Duodenal mucosa (tissue), 2 donors: ENCODE data around the gene PTMS.

Experiments
- H3K27ac ChIP-seq: one replicate; pipeline ENCODE4 v1.7.0; 2013; ENCODE audit warnings: low read depth, low read length
- H3K27me3 ChIP-seq, 2 donors: one replicate each; pipeline ENCODE4 v1.7.0; 2013; ENCODE audit warnings: low read length in 2 of 2, control low read depth in 1 of 2; ENCODE audit not compliant: insufficient read depth in 2 of 2, control insufficient read depth in 1 of 2
- H3K36me3 ChIP-seq, 2 donors: one replicate each; pipeline ENCODE4 v1.7.0; 2013; ENCODE audit warnings: low read length in 2 of 2, control low read depth in 1 of 2; ENCODE audit not compliant: insufficient read depth in 2 of 2, control insufficient read depth in 1 of 2
- H3K4me1 ChIP-seq, 2 donors: one replicate each; pipeline ENCODE4 v1.7.0; 2013; ENCODE audit warnings: low read length in 2 of 2, control low read depth in 1 of 2; ENCODE audit not compliant: insufficient read depth in 2 of 2, control insufficient read depth in 1 of 2
- H3K4me3 ChIP-seq, 2 donors: one replicate each; pipeline ENCODE4 v1.7.0; 2013; ENCODE audit warnings: low read length in 2 of 2, low read depth in 1 of 2
- H3K9ac ChIP-seq, 2 donors: one replicate each; pipeline ENCODE4 v1.7.0; 2013; ENCODE audit warnings: low read length in 2 of 2, low read depth in 1 of 2
- H3K9me3 ChIP-seq, 2 donors: one replicate each; pipeline ENCODE4 v1.7.0; 2013; ENCODE audit warnings: low read length in 2 of 2, control low read depth in 1 of 2; ENCODE audit not compliant: control insufficient read depth in 1 of 2

Gene PTMS

DNA sequence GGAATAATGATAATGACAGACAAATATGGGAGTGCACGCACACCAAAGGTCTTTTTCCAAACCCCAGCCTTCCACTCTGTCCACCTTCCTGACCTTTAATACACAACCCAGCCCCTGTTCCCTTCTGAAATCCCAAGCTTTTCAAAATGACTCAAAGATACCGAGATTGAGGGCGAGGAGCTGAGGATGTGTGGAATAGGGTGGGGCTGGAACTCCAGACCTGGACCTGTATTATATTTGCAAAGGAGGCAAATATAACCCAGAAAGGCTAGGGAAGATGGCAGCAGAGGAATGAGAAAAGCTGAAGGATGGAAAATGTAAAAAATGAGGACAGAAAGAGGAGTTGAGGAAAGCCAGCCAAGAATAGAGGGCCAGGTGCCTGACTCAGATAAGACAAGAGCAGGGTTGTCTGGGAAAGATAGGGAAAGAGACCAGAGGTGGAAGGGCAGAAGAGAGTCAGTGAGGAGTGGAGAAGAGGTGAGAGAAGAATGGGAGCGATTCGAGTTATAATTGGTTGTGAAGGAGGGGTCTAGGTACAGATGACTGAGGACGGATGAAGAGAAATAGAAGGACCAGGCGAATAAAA, 1.0 kb upstream of the PTMS start:
- peak overlapping the region; percentile 74 for H3K27ac ChIP-seq
- H3K4me3 ChIP-seq, result peak overlapping the region; percentile 60 to 66
- H3K4me1 ChIP-seq, result peaks cover 36 to 38% of the 10 kb centered on the region in 2 donors
- H3K27me3 ChIP-seq, result no peaks in the 10 kb centered on the region
- H3K36me3 ChIP-seq, result peaks cover 0 to 3% of the 10 kb centered on the region in 2 donors
- no peaks in the 10 kb centered on the region for H3K9me3 ChIP-seq
- peak overlapping the region; percentile 27 to 59 for H3K9ac ChIP-seq

DNA sequence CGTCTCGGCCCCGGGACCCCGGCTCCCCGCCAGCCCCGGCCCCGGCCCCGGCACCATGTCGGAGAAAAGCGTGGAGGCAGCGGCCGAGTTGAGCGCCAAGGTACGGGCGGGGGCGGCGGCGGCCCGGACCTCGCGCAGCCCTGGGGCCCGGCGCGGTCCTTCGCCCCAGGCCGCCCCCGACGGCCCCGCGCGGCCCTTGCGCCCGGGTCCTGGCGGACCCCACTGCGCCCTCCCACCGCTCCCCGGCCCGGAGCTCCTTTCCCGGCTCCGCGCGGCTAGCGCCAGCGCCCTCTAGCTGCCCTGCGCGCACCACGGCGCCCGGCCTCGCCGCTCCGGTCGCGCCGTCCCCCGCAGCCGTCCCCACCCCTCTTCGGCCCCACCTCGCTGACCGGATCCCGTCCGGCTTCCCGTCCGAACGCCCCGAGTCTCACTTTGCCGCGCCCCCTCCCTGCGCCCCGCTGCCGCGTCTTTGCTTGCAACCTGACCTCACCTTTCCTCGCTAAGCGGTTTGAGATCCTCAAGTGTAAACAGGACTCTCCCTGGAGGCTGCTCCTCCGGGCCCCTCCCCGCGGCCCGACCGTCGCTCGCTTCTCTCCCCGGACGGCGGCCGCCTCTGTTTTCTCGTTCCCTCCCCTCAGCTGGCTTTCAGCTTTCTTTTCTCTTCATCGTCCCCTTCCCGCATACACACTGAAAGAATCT, 637 bp downstream of the PTMS start:
- Histone ChIP-seq H3K9me3 (no peaks in the 10 kb centered on the region), H3K36me3 (peaks cover 0 to 3% of the 10 kb centered on the region in 2 donors), H3K27ac (peak overlapping the region; percentile 74), H3K27me3 (no peaks in the 10 kb centered on the region), H3K9ac (peak overlapping the region; percentile 45 to 57), H3K4me3 (peak overlapping the region; percentile 68 to 76), H3K4me1 (peaks cover 37 to 42% of the 10 kb centered on the region in 2 donors)

DNA sequence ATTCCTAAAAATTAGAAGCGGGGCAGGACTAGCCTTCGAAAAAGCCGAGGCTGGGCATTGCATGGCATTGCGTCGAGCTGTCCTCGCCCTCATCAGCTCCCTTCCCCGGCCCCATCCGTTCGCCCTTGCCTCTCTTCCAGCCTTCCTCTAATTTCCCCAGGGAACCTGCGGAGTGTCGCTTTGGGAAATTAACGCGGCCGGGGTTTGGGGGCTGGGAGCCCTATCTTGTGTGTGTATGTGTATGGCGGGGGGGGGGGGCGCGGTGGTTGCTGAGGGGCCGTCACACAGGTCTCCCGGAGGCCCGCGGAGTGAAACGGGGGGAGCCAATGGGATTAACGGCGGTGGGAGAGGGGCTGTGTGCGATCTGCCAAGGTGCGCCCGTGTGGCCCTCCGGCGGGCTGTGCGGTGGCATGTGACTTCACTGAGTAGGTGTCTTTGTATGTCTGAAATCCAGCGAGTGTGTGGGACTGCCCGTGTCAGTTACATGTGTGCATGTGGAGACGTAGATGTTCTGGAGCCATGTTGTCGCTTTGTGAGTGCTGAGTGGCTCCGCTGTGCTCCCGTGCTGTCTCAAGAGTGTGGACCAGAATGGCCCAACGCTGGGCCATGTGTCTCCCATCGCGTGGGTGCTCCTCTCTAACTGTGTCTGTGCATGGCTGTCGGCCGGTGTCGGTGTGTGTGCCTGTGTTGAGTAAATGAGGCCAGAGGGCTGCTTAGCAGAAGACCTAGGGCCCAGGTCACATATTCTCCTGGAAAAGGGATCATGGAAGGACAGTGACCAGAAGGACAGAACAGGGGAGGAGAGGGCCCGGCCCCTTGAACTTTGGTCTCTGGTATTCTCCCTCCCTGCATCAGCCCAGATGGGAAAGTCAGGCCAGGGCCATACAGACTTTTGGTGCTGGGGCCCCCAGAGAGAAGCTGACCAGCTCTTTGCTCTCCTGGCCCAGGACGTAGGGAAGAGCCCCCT, 1.5 kb downstream of the PTMS start:
- peak overlapping the region; percentile 57 to 61 for H3K9ac ChIP-seq
- peaks cover 0 to 6% of the 10 kb centered on the region in 2 donors for H3K36me3 ChIP-seq
- H3K27ac ChIP-seq, result peak overlapping the region; percentile 74
- peaks cover 43 to 45% of the 10 kb centered on the region in 2 donors for H3K4me1 ChIP-seq
- peak overlapping the region; percentile 68 to 76 for H3K4me3 ChIP-seq
- H3K27me3 ChIP-seq, result no peaks in the 10 kb centered on the region
- H3K9me3 ChIP-seq, result no peaks in the 10 kb centered on the region

DNA sequence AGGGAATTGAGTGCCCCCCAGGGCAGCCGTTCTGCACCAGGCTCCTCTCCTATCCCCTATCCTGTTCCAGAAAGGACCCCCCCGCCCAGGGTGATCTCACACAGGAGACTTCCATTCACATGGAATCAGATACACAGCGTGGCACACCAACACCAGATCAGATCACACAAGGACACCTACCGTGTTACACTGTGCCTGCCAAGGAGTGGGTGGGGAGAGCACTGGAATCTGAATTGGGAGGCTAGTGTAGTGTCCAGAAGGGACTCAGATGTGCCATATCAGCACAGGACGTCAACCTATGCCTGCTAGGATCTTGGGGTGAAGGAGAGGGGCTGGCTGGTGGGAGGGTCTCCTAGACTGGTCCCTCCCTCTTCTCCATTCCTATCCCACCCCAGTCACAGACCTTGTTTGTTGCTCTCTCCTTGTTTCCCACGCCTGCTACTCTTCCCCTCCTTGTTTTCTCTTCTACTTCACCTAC, 2.3 kb downstream of the PTMS start:
- peaks cover 0 to 6% of the 10 kb centered on the region in 2 donors for H3K36me3 ChIP-seq
- no peaks in the 10 kb centered on the region for H3K9me3 ChIP-seq
- H3K27ac ChIP-seq, result no peak overlapping the region
- peaks cover 4 to 6% of the 10 kb centered on the region in 2 donors for H3K27me3 ChIP-seq
- peak overlapping the region in 1 of 2 donors; percentile 10 for H3K9ac ChIP-seq
- H3K4me1 ChIP-seq, result peaks cover 45 to 46% of the 10 kb centered on the region in 2 donors
- H3K4me3 ChIP-seq, result peak overlapping the region; percentile 68 to 76

DNA sequence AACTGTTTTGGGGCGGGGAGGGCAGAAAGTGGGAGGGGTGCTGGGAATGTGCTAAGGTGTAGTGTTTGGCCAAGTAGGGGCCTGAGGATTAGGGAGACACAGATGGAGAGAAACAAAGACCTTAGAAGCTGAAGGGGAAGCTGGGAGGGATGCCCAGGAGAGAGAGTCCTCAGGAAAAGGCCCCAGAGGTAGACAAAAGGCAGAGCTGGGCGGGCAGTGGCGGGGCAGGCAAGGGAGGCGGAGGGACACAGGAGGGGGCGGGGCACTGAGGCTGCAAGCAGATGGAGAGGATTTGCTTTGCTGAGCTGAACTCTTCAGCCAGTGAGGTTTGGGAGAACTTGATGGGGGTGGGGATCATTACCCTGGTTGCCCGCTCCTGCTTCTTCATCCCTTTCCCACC, 2.8 kb downstream of the PTMS start:
- H3K27me3 ChIP-seq, result peaks cover 6 to 7% of the 10 kb centered on the region in 2 donors
- peak overlapping the region in 1 of 2 donors; percentile 76 for H3K4me3 ChIP-seq
- H3K36me3 ChIP-seq, result peaks cover 0 to 6% of the 10 kb centered on the region in 2 donors
- H3K9ac ChIP-seq, result peak overlapping the region in 1 of 2 donors; percentile 10
- H3K9me3 ChIP-seq, result no peaks in the 10 kb centered on the region
- H3K27ac ChIP-seq, result no peak overlapping the region
- H3K4me1 ChIP-seq, result peaks cover 42 to 45% of the 10 kb centered on the region in 2 donors

DNA sequence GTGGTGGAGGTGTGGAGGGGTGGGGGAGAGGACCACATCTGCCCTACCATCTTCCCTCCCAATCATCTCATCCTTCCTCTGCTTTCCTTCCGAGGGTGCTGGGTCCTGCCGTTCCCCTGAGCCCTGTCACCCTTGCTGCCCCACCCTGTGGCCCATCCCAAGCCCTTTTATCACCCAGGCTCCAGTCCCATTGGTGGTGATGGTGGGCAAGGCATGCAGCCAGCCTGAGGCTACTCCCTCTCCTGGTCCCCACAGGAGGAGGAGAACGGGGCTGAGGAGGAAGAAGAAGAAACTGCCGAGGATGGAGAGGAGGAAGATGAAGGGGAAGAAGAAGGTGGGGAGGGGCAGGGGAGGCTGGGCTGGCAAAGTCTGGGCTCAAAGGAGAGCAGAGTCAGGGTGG, 3.5 kb downstream of the PTMS start:
- no peaks in the 10 kb centered on the region for H3K9me3 ChIP-seq
- H3K36me3 ChIP-seq, result peaks cover 0 to 6% of the 10 kb centered on the region in 2 donors
- H3K4me1 ChIP-seq, result peaks cover 39 to 41% of the 10 kb centered on the region in 2 donors
- H3K4me3 ChIP-seq, result no peak overlapping the region
- H3K27me3 ChIP-seq, result peaks cover 9 to 12% of the 10 kb centered on the region in 2 donors
- H3K9ac ChIP-seq, result no peak overlapping the region
- no peak overlapping the region for H3K27ac ChIP-seq

DNA sequence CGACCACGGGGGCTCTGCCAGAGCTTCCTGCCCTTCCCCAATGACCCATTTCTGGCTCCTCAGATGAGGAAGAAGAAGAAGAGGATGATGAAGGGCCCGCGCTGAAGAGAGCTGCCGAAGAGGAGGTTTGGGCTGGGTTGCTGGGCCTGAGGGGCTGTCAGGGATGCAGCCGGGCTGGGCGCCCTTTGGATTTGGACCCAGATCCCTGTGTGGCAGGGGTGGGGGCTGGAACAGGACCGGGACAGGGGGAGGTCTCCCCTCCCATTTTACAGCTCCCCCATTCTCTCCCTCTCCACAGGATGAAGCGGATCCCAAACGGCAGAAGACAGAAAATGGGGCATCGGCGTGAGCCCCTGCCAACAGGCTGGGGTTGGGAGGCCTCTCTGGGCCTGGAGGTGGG, 3.9 kb downstream of the PTMS start:
- Histone ChIP-seq H3K36me3 (peaks cover 0 to 6% of the 10 kb centered on the region in 2 donors), H3K4me1 (peaks cover 36 to 37% of the 10 kb centered on the region in 2 donors), H3K4me3 (no peak overlapping the region), H3K27me3 (peaks cover 9 to 16% of the 10 kb centered on the region in 2 donors), H3K9ac (no peak overlapping the region), H3K9me3 (no peaks in the 10 kb centered on the region), H3K27ac (no peak overlapping the region)

DNA sequence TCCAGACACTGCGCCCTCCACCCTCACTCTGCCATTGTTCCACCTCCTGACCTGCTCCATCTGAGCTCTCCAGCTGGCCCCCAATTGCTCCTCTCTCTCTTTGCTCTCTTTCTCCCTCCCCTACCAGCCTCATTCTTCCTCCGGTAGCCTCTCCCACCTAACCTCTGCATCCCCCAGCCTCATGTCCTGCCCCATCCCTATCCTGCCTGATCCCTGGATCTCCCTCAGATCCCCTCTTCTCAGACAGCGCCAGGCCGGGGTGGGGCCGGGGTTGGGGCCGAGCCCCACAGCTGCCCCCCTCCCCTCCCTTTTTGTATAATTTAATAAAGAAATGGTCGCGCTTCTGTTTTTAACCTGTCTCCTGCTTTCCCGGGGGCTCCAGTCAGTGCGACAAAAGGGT, 4.4 kb downstream of the PTMS start:
- Histone ChIP-seq H3K27me3 (peaks cover 9 to 16% of the 10 kb centered on the region in 2 donors), H3K4me3 (no peak overlapping the region), H3K9me3 (no peaks in the 10 kb centered on the region), H3K4me1 (peaks cover 31 to 32% of the 10 kb centered on the region in 2 donors), H3K36me3 (peaks cover 0 to 6% of the 10 kb centered on the region in 2 donors), H3K27ac (no peak overlapping the region), H3K9ac (no peak overlapping the region)

DNA sequence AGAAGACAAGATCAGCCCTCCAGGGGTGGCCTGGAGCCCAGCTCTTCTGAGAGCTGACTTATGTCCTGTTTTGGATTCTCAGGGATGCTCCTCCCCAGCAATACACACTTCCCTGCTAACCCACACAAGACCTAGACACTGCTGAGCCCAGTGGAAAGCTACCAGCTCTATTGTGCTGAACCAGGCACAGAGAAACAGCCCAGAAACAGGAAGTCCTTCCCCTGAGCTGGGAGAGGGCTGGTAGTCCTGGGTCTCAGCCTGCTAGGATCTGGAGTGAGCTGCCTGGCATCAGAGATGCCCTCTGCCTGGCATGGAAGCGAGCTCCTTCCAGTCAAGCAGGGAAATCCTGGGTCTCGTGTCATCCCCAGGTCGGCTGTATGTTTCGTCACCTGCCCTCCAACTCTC, 4.9 kb downstream of the PTMS start:
- no peak overlapping the region for H3K27ac ChIP-seq
- peaks cover 28% of the 10 kb centered on the region in 2 donors for H3K4me1 ChIP-seq

More for the DNA sequence above, 4.9 kb downstream of the PTMS start:
- H3K4me3 ChIP-seq, result peak overlapping the region in 1 of 2 donors; percentile 3
- H3K9me3 ChIP-seq, result no peaks in the 10 kb centered on the region
- H3K9ac ChIP-seq, result no peak overlapping the region
- H3K27me3 ChIP-seq, result peaks cover 9 to 16% of the 10 kb centered on the region in 2 donors
- peaks cover 0 to 6% of the 10 kb centered on the region in 2 donors for H3K36me3 ChIP-seq
